NCI-H524 (cell line): ENCODE results near the gene INF2.
"Not testable (repeated sequence)": the region's sequence is repeated elsewhere in the genome, so short reads cannot be mapped to it uniquely, and the experiment has no call there.

ENCODE experiments used
- DNase-seq, 2 experiments: peaks; one replicate each; lab custom pipeline; 2025; lab: John Stamatoyannopoulos, UW

The INF2 gene

DNA sequence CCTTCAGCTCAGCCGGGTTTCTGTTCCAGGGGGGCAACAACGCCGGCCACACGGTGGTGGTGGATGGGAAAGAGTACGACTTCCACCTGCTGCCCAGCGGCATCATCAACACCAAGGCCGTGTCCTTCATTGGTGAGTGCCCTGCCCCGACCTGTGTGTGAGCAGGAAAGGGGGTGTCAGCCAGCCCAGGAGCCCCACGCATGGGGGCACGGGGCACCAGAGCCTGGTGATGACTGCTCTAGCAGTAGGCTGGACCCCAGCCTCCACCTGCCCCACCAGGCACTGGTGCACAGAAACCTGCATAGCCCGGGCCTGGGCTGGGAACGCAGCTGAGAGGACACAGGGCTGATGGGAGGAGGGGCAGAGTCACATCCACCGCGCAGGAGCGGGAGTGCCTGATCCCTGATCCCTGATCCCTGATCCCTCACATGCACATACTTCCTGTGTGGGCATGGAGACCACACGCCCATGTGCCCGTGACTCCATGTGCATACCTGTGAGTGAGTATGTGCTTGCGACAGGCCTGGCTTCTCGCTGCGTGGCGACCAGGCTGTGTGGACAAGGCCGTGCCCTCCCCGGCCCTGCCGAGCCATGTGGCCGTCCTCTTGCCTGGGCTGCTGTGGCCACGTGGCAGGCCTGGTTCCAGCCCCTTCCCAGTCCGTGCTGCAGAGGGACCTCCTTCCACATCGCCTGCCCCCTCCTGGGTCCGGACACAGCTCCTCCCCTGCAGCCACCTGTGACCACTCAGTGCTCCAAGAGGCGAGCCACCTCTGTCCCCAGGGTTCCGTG, 45.8 kb downstream of the INF2 start:
- no peak for DNase-seq

DNA sequence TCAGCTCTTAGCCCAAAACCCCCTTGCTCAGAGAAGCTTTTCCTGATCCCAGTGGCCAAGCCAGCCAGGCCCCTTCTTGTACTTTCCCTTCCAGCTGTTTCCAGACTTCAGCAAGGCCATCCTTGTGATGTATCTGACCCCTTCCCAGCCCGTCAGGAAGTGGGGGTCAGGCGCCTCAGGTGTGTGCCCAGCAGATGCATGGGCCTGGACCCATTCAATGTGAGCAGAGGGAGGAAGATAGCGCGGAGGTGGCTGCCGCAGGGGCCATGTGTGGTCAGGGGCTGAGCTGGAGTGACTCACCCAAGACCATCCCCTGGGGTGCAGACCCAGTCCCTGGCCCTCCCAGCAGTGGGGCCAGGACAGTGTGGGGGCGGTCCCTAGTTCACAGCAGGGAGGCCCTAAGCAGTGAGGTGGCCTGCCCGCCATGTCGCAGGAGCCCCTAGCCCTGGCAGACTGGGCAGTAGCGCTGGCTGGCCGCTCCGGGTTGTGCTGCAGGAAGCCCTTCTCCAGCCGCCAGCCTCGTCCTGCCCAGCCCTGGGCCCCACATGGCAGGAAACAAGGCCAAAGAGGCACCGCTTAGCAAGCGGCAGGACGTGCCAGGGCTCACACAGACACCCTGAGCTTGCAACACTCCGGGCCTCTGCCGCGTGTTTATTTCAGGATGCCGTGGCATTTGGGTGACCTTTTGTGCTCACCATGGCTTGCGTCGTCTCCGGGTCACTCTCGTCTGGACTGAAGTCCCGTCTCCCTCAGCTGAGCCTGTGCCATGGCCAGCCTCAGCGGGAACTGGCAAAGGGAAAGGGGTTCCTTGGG, 46.6 kb downstream of the INF2 start:
- DNase-seq, result no peak

DNA sequence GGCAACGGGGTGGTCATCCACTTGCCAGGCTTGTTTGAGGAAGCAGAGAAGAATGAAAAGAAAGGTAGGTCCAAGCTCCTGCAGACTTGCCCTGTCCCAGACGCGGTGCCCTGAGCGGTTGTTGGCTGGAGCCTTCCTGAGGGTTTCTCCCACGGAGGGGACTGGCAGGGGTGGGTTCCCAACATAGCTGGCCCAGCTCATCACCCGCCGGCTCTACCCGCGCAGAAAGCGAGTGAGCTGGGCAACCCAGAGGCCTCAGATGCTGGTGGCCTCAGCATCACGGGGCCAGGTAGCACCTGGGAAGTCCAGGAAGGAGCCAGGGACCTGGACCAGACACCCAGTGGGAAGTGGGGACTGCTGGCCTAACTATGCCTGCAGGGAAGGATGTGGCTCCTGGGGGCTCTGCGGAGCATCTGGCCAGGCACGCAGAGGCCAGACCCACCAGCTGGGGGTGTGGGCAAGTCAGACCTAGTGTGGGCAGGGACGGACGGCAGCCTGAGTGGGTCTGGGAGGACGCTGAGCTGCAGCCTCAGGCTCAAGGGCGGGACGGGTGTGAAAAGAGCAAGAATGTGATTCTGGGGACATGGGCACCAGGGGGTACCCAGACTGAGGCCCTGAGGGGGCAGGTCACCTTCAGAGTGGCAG, 49.1 kb downstream of the INF2 start:
- DNase-seq, result no peak

DNA sequence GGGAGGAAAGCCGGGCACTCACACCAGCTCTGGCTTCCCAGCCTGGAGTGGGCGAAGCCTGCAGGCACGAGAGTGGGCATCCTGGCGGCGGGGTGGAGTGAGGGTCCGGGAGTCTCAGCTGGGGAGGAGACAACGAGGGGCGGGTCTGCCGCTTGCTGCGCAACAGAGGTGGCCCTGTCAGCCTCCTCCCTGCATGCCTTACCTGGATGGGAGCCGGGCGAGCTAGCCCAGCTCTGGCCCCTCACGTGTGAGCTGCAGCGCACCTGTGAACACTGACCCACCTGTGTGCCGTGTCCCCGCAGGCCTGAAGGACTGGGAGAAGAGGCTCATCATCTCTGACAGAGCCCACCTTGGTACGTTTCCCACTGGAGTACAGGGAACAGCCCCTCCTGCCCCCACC, 49.6 kb downstream of the INF2 start:
- no peak for DNase-seq

DNA sequence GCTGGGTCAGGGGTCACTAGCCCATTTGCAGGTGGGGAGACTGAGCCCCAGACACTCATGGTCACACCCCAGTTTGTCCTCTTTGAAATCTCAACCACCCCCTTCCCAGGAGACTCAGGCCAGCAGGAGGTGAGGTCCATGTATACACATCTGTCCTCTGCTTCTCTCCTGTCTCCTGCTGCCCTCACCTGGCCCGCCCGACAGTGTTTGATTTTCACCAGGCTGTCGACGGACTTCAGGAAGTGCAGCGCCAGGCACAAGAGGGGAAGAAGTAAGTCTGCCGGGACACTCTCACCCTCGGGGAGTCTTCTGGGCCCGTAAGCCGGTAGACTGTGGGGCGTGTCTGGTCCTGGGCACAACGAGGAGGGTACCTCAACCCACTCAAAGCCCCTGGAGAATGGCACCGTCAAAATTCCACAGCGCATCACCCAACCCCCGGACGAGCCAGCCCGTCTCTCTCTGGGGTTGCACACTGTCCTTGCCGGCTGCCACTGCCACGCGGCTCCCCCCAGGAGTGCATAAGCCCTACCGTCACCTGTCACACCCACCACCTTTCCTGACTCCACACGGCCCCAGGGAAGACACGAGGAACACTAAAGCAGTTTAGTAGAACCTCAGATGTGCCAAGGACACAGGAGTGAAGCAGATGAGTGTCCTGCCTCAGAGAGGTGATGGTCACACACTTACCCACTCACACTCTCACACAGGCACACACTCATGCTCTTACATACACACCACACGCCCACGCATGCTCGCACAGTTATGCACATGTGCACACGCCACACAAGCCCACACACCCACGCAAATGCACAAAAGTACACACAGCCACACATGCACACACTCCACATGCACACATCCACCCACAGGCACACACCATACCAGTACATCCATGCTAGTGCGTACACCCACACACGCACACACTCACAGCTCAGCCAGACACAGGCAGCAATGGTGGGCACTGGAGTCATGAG, 50.4 kb downstream of the INF2 start:
- no peak for DNase-seq

DNA sequence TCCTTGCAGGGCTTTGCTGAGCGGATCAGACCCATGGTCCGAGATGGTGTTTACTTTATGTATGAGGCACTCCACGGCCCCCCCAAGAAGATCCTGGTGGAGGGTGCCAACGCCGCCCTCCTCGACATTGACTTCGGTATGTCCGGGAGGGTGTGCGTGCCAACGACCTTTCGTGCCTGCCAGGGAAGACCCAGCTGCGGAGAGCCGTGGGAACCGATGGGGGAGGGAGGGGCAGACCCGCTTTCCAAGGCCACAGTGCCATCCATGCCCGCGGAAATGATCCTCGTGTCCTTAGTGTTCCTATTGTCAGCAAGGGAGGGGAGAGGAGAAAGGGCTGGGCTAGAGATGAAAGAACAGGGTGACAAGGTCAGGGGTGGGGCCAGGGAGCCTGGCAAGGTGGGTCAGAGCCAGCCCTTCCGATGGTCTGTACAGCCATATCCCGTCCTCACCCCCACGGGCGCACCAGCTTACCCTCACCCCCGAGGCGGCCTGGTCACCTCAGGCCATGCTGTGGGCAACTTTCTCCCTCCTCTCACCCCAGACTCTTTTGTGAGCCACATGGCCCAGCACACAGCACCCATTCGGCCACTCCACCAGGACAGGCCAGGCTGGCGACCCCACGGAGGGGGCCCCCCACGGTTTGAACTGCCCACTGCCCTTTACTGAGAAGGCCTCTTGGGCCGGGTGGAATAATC, 51.8 kb downstream of the INF2 start:
- DNase-seq, result no peak

DNA sequence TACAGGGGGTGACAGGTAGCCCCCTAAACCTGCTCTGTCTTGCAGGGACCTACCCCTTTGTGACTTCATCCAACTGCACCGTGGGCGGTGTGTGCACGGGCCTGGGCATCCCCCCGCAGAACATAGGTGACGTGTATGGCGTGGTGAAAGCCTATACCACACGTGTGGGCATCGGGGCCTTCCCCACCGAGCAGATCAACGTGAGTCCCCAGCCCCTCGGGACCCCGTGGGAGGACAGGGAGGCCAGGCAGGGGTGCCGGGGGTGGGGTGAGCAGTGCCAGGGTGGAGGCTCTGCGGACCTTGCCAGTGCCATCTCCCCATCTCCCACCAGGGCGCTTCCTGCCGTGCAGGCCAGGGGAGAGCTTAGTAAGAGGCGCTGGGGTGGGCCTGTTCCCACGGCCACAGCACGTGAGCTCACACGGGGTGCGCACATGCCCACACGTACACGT, 52.4 kb downstream of the INF2 start:
- no peak for DNase-seq

DNA sequence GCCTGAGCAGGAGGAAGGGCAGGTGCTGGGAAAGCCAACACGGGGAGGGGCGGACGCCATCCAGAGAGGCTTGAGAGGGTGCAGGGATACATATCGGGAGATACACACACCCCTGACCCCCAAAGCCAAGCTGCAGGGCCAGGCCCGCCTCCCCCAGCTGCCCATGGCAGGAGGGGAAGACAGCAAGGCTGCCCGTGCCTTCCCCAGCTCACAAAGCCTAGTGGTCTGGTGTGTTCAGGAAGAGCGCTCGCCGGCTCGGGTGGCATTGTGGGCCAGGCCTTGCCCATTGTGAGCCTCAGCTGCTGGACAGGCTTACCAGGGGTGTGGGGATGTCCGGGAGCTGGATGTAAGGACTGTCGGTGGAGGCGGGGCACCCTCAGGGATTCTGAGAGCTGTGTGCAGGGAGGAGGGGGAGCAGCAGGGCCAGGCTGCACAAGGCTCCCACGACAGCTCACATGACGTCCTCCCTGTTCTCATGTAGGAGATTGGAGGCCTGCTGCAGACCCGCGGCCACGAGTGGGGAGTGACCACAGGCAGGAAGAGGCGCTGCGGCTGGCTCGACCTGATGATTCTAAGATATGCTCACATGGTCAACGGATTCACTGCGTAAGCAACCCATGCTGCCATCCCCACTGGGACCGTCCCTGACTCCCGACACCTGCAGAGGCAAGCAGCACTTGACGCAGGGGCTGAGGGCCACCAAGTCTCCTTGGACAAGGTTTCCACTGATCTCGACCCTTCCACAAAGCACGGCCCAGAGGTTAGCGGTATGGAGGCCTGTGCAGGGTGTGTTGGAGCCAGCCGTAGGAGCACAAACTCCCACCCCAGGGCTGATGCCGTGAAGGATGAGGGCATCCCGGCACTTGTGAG, 53.4 kb downstream of the INF2 start:
- no peak for DNase-seq

DNA sequence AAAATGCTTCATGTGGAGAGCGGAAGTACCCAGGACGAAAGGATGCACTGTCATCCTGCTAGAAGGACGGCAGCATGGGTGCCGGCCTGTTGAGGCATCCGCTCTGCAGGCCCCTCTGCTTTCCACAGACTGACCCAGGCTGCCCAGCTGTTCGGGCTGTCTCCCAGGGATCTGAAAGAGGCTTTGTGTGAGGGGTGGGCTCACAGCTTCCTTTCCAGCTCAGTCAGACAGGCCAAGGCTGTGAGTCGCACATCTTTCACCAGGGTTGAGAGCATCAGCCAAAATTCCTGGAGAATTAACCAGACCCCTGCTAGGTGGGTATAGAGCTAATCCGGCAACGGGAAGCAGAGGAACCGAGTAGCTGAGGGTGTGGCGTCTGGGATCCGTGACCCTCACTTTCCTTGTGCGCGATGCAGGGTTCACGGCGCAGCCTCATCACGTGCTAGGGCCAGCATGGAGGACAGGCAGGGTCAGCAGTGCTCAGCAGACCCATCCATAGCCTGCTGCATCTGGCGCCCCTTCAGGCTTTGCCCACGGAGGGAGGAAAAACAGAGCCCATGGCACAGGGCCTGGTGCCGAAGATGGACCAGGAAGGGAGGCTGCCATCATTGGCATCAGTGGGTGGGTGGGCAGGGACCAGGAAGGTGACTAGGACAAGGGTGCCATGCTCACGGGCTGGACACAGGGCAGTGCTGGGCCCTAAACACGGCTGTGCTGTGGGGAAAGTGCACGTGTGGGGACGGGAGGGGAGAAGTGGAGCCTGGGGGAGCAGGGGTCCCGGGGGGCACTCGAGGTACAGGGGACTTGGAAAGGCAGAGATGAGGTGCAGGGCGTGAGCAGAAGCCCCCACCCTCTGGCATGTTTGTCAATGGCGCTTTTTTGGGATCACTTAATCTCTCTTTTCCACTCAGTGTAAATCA, 54.3 kb downstream of the INF2 start:
- no peak for DNase-seq

DNA sequence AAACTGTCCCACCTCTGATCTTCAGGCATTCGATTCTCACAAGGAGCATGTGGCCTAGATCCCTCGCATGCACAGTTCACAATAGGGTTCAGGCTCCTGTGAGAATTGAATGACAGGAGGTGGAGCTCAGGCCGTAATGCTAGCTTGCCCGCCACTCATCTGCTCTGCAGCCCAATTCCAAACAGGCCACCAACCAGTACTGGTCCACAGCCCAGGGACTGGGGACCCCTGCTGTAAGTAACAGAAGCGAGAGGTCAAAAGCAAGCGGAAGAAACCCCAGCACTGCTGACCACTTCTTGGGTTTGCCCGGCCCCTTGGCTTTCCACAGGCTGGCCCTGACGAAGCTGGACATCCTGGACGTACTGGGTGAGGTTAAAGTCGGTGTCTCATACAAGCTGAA, 55.1 kb downstream of the INF2 start:
- DNase-seq, result no peak

DNA sequence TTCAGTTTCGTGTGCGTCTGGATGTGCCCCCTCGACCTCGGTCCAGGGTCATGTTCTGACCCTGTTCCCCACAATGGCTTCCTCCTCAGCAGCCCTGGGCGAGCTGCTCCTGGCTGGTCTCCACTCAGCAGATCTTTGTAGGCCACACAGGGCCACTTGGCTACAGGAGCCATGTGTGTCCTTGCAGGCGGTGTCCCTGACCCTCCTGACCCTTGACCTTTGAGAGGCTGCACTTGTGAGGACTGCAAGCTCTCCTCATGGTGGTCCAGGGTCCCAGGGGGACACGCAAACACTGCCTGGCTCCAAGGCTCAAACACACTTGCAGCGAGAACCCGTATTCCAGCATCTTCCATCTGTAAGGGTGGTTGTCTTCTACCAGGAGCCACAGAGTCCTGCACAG, 56.0 kb downstream of the INF2 start:
- no peak for DNase-seq

DNA sequence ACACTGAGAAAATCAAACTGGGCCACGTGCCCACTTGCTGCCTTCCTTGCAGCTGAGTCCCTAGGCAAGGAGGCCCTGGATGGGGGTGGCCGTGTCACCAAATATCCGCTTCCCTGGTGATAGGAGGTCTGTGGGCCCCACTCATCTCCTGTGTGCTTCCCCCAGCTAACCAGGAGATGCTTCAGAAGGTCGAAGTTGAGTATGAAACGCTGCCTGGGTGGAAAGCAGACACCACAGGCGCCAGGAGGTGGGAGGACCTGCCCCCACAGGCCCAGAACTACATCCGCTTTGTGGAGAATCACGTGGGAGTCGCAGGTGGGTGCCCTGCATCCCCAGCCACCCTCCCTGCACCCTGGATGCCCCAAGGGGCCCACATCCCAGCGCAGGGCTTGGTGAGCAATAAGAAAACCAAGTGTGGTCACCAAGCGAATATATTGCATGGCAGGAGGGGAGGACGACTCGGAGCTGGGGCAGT, 56.7 kb downstream of the INF2 start:
- no peak for DNase-seq

DNA sequence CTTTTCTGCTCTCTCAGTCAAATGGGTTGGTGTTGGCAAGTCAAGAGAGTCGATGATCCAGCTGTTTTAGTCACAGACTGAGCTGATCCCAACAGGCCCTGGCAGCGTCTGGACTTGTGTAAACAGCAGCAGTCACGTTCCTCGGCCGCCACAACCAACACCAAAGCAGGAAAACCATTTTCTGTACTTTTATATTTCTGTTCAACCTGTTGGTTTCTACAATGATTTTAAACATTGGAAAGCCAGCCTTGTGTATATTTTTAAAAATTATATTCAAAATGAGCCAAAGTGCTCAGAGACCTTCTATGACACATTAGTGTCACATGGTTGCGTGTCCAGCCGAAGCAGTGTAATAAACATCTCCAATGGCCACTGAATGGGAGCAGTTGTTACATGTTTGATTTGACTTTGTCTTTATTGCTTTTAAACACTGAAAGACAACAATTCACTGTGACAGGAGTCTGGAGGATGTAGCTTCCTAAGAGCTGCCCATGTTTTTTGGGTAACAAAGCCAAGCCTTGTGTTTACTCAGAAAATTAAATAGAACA, 57.6 kb downstream of the INF2 start:
- DNase-seq, result no peak

DNA sequence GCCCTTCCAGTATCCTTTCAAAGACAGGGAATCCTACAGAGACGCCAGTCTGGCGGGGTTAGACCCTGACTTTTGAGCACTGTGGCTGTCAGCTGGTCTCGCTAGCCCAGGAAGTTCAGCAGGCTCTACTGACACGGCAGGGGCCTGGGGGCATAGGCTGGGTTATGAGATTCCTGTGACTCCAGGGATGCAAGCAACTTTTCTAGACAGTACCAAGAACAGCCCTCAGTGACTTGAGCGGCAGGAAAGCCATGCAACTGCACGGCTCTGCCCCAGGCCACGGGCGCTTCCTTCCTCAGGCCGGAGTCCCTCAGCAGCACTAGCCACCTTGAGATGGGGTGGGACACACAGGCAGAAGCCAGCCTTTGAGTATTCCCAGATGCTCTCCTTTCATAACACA, 58.5 kb downstream of the INF2 start:
- no peak for DNase-seq

DNA sequence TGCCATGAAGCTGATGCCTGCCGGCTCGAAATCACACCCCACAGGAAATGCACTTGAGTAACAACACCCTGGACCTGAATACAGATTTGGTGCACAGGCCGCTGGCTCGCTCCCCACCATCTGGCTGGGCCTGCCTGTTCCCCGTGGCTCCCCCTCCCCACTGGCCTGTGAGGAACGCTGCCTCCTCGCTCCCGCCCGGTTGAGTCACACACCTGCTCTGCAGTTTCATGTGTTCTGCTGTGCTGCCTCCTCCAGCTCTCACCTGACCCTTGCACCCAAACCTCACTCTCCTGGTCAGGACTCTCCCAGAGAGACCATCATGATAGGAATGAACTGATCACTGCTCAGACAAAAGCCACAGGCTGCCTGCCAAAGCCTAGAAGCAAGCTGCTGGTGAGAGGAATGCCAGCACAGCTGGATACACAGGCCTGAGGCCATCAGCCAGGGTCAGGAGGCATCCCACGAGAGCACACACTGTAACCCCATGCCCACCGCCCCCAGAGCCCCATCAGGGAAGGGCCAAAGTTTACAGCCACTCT, 59.8 kb downstream of the INF2 start:
- DNase-seq, result peak; percentile 61 to 90

DNA sequence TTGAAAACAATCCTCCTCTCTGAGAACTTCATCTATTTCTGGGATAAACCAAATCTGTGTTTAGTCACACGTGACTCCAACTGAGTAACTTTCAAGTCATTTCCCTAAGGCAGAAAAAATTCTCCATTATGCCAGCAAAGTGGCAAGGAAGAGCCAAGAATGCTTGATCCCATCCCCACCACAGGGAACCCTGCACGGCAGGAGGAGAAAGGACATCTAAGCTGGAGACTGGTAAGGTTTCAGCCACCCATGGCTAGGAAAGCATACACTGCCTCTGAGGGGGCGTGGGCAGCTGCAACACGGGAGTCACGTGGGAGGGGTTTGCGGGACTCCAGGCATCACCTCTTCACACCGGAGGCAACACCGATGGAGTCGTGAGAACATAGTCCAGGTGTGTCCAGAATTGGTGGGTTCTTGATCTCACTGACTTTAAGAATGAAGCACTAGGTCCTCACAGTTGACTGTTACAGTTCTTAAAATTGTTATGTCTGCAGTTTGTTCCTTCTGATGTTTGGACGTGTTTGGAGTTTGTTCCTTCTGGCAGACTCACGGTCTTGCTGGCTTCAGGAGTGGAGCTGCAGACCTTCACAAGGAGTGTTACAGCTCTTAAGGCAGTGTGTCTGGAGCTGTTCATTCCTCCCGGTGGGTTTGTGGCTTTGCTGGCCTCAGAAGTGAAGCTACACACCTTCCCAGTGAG, 60.8 kb downstream of the INF2 start:
- DNase-seq, result no peak

DNA sequence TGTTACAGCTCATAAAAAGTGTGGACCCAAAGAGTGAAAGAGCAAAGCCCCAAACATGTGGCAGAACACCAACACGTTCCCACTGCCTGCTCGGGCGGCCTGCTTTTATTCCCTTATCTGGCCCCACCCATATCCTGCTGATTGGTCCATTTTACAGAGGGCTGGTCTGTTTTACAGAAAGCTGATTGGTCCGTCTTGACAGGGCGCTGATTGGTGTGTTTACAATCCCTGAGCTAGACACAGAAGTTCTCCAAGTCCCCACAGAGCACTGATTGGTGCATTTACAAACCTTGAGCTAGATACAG, 61.3 kb downstream of the INF2 start:
- DNase-seq, result not testable (repeated sequence)
